Astrocyte of the cerebellum (primary cell): ENCODE measurements around the gene MEGF11.

Source experiments
- DNase-seq: peaks from one replicate; pipeline ENCODE4 v3.0.0-alpha.2; 2011; ENCODE audit warnings: low read depth
- H3K4me3 ChIP-seq: 2 replicates; pipeline ENCODE4 v1.5.1; 2011; ENCODE audit warnings: mild to moderate bottlenecking, low read depth, low read length, moderate library complexity
- in situ Hi-C: cut with HindIII; loops from 2 replicates; pipeline ENCODE4 v1.10.0; 2017; ENCODE audit warnings: low sequenced_read_pairs
- TF ChIP-seq, protein P1 (sequence below): IDR thresholded peaks from 2 replicates; pipeline ENCODE4 v1.5.1; 2012; ENCODE audit warnings: low read length, low read depth, moderate library complexity, mild to moderate bottlenecking; ENCODE audit errors: missing control alignments

Gene MEGF11

DNA sequence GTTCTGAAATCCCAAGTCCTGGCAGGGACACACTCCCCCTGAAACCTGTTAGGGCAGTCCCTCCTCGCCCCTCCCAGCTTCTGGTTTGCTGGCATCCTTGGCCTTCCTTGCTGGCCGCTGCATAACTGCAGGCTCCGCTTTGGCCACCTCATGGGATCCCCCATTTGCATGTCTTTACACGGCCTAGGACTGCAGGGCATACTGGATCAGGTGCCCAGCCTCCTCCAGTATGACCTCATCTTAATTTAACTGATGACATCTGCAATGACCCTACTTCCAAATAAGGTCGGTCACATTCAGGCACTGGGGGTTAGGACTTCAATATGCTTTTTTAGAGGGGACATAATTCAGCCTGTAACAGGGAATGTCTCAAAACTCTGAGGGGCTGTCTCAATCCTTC is 210.9 kb downstream of the MEGF11 start:
- in situ Hi-C loops: no loop called here
- TF ChIP-seq, protein P1, sequence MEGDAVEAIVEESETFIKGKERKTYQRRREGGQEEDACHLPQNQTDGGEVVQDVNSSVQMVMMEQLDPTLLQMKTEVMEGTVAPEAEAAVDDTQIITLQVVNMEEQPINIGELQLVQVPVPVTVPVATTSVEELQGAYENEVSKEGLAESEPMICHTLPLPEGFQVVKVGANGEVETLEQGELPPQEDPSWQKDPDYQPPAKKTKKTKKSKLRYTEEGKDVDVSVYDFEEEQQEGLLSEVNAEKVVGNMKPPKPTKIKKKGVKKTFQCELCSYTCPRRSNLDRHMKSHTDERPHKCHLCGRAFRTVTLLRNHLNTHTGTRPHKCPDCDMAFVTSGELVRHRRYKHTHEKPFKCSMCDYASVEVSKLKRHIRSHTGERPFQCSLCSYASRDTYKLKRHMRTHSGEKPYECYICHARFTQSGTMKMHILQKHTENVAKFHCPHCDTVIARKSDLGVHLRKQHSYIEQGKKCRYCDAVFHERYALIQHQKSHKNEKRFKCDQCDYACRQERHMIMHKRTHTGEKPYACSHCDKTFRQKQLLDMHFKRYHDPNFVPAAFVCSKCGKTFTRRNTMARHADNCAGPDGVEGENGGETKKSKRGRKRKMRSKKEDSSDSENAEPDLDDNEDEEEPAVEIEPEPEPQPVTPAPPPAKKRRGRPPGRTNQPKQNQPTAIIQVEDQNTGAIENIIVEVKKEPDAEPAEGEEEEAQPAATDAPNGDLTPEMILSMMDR: no peak
- H3K4me3 ChIP-seq: no peak overlapping the region
- DNase-seq: no peak

- no peak for DNase-seq
- in situ Hi-C loops: no loop called here
- H3K4me3 ChIP-seq: no peak overlapping the region
- TF ChIP-seq, protein P1: no peak
Measured at GRCh38 chr15:66041276-66041675, 212.3 kb downstream of the MEGF11 start.

- DNase-seq: no peak
- TF ChIP-seq, protein P1: no peak
- no peak overlapping the region for H3K4me3 ChIP-seq
- in situ Hi-C loops: no loop called here
Measured at GRCh38 chr15:66040211-66040892, 213.2 kb downstream of the MEGF11 start.

DNA sequence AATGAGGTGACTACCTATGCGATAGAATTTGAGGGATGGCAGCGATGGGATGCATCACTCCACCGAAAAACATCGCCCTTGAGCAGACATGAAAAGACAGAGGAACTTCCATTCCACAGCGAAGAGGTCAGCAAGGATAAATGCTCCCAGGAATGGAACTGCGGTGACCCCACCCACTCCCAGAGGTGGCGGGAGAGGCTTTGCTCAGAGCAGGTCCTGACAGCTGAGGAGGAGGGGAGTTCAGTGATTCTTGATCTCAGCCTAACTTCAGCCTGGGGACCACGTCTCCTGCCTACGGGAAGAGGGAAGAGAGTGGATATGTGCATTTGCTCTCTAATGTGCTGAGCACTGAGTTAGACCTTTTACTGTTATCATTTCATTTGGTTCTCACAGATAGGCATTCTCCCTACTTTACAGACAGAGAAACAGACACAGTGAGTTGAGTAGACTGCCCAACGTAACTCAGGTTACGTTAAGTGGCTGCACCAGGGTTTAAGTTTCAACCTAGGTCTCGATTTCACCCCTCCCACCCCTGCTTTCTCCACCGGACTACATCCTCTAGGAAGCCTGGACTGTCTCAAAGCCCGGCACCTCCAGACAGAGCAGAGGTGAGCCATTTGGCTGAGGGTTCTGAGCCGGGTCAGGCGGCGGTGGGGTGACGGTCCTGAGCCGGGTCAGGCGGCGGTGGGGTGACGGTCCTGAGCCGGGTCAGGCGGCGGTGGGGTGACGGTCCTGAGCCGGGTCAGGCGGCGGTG is 214.3 kb downstream of the MEGF11 start:
- TF ChIP-seq, protein P1: no peak
- no peak overlapping the region for H3K4me3 ChIP-seq
- in situ Hi-C loops: no loop called here
- no peak for DNase-seq

- TF ChIP-seq, protein P1: no peak
- in situ Hi-C loops: no loop called here
- no peak overlapping the region for H3K4me3 ChIP-seq
- DNase-seq: no peak
Measured at GRCh38 chr15:66038387-66039116, 215.0 kb downstream of the MEGF11 start.

GRCh38 chr15:66036859-66037258 is 216.7 kb downstream of the MEGF11 start:
- TF ChIP-seq, protein P1: no peak
- no peak overlapping the region for H3K4me3 ChIP-seq
- no peak for DNase-seq
- in situ Hi-C loops: no loop called here
